MM.1S (cell line): ENCODE results near the gene DIO1.

ENCODE experiments used
- DNase-seq: peaks from one replicate; pipeline ENCODE4 v3.0.0-alpha.2; 2015
- H2AFZ ChIP-seq: fragments of 300-600 bp; sonication (generic); 2 replicates; pipeline ENCODE4 v1.6.0; 2016; ENCODE audit warnings: antibody characterized with exemption, low read length
- H3F3A ChIP-seq: fragments of 300-600 bp; sonication (generic); 2 replicates; pipeline ENCODE4 v1.6.1; 2016; ENCODE audit warnings: mild to moderate bottlenecking, antibody characterized with exemption, low read length, moderate library complexity, mixed read lengths; ENCODE audit not compliant: insufficient read depth
- H3K27ac ChIP-seq: fragments of 300-600 bp; sonication (generic); 2 replicates; pipeline ENCODE4 v1.5.1; 2016; ENCODE audit warnings: mild to moderate bottlenecking, low read length
- H3K27me3 ChIP-seq: fragments of 300-600 bp; sonication (generic); replicated peaks from 2 replicates; pipeline ENCODE4 v1.6.0; 2016; ENCODE audit warnings: low read length; ENCODE audit not compliant: insufficient read depth
- H3K36me3 ChIP-seq: fragments of 300-600 bp; sonication (generic); replicated peaks from 2 replicates; pipeline ENCODE4 v1.6.1; 2016; ENCODE audit warnings: mild to moderate bottlenecking, low read length, mixed read lengths; ENCODE audit not compliant: insufficient read depth
- H3K4me1 ChIP-seq: fragments of 300-600 bp; sonication (generic); 2 replicates; pipeline ENCODE4 v1.6.1; 2016; ENCODE audit warnings: low read length, mixed read lengths
- H3K4me2 ChIP-seq: fragments of 300-600 bp; sonication (generic); 2 replicates; pipeline ENCODE4 v1.6.0; 2016; ENCODE audit warnings: low read depth, low read length
- H3K4me3 ChIP-seq: fragments of 300-600 bp; sonication (generic); 2 replicates; pipeline ENCODE4 v1.5.1; 2016; ENCODE audit warnings: low read length, mixed read lengths
- H3K79me2 ChIP-seq: fragments of 300-600 bp; sonication (generic); 2 replicates; pipeline ENCODE4 v1.6.1; 2016; ENCODE audit warnings: mixed run types, low read length, mixed read lengths
- H3K9ac ChIP-seq: fragments of 300-600 bp; sonication (generic); 2 replicates; pipeline ENCODE4 v1.6.1; 2016; ENCODE audit warnings: low read length, mixed read lengths
- H3K9me2 ChIP-seq: fragments of 300-600 bp; sonication (generic); replicated peaks from 2 replicates; pipeline ENCODE4 v1.6.1; 2016; ENCODE audit warnings: mild to moderate bottlenecking, low read length, mixed read lengths; ENCODE audit not compliant: insufficient read depth
- H3K9me3 ChIP-seq: fragments of 300-600 bp; sonication (generic); replicated peaks from 2 replicates; pipeline ENCODE4 v1.6.1; 2016; ENCODE audit warnings: mild to moderate bottlenecking, low read length, mixed read lengths; ENCODE audit not compliant: insufficient read depth
- H4K20me1 ChIP-seq: fragments of 300-600 bp; sonication (generic); 2 replicates; pipeline ENCODE4 v1.6.1; 2016; ENCODE audit warnings: mild to moderate bottlenecking, low read length, moderate library complexity, mixed read lengths; ENCODE audit not compliant: insufficient read depth
- EZH2 ChIP-seq: fragments of 300-600 bp; sonication (generic); optimal IDR thresholded peaks from 2 replicates; pipeline ENCODE3; 2017; ENCODE audit warnings: low read depth, mild to moderate bottlenecking, antibody characterized with exemption, low read length, mixed read lengths
- EZH2phosphoT487 ChIP-seq: fragments of 300-600 bp; sonication (generic); IDR thresholded peaks from 2 replicates; pipeline ENCODE4 v1.6.1; 2018; ENCODE audit warnings: antibody characterized with exemption, low read length
- TF ChIP-seq, protein P1 (sequence below): fragments of 300-600 bp; sonication (generic); IDR thresholded peaks from 2 replicates; pipeline ENCODE4 v1.5.1; 2016; ENCODE audit warnings: antibody characterized with exemption, low read length, mixed read lengths

Gene DIO1

DNA sequence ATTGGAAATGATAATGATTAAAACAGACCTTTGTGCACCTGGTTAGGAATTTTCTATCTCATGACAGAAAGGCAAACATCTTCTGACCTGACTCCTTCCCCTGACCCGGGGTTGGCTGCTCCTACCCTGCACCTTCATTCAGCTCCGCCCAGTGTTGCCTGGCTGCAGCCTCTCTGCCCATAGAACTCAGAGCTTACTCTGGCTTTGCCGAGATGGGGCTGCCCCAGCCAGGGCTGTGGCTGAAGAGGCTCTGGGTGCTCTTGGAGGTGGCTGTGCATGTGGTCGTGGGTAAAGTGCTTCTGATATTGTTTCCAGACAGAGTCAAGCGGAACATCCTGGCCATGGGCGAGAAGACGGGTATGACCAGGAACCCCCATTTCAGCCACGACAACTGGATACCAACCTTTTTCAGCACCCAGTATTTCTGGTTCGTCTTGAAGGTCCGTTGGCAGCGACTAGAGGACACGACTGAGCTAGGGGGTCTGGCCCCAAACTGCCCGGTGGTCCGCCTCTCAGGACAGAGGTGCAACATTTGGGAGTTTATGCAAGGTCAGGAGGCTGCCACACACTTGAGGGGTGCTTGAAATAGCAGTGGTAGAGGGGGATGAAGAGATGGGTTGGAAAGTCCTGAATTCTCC, at the start of gene DIO1:
Gene DIO1 (plus strand): TSS at position 189 of the 638 bp plus-strand sequence. CDS start 24 bp downstream, at position 213.
- no peaks in the 10 kb centered on the region for H3K36me3 ChIP-seq
- no peak for DNase-seq
- peaks cover 5% of the 10 kb centered on the region for H3K79me2 ChIP-seq
- TF ChIP-seq, protein P1, sequence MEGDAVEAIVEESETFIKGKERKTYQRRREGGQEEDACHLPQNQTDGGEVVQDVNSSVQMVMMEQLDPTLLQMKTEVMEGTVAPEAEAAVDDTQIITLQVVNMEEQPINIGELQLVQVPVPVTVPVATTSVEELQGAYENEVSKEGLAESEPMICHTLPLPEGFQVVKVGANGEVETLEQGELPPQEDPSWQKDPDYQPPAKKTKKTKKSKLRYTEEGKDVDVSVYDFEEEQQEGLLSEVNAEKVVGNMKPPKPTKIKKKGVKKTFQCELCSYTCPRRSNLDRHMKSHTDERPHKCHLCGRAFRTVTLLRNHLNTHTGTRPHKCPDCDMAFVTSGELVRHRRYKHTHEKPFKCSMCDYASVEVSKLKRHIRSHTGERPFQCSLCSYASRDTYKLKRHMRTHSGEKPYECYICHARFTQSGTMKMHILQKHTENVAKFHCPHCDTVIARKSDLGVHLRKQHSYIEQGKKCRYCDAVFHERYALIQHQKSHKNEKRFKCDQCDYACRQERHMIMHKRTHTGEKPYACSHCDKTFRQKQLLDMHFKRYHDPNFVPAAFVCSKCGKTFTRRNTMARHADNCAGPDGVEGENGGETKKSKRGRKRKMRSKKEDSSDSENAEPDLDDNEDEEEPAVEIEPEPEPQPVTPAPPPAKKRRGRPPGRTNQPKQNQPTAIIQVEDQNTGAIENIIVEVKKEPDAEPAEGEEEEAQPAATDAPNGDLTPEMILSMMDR: no peak
- TF ChIP-seq EZH2phosphoT487 (no peak), EZH2 (no peak)
- no peaks in the 10 kb centered on the region for H3K9me3 ChIP-seq
- no peak within 1 kb of the TSS for H3K27ac ChIP-seq
- H3F3A ChIP-seq: peaks cover 11% of the 10 kb centered on the region
- no peak within 1 kb of the TSS for H3K9ac ChIP-seq
- H3K27me3 ChIP-seq: no peaks in the 10 kb centered on the region
- 0 out of 2 replicates have a peak within 1 kb of the TSS, but pooled peaks have one; percentile 34 for H2AFZ ChIP-seq
- peaks cover 11% of the 10 kb centered on the region; the same call in 1 of the 2 replicates for H3K4me1 ChIP-seq
- no peak within 1 kb of the TSS for H3K4me2 ChIP-seq
- no peaks in the 10 kb centered on the region for H3K9me2 ChIP-seq
- H3K4me3 ChIP-seq: no peak within 1 kb of the TSS
- no peaks in the 10 kb centered on the region for H4K20me1 ChIP-seq

- Histone ChIP-seq H3K9ac (no peak overlapping the region), H3K36me3 (no peaks in the 10 kb centered on the region), H3K79me2 (no peaks in the 10 kb centered on the region), H3K27ac (no peak overlapping the region), H3K27me3 (no peaks in the 10 kb centered on the region), H4K20me1 (no peaks in the 10 kb centered on the region), H3K4me2 (no peak overlapping the region), H3K4me1 (no peaks in the 10 kb centered on the region), H2AFZ (no peak overlapping the region), H3K9me2 (no peaks in the 10 kb centered on the region), H3F3A (no peaks in the 10 kb centered on the region), H3K4me3 (no peak overlapping the region), H3K9me3 (no peaks in the 10 kb centered on the region)
- DNase-seq: no peak
- TF ChIP-seq, protein P1: no peak
- no peak for TF ChIP-seq EZH2phosphoT487
- TF ChIP-seq EZH2: no peak
Measured at GRCh38 chr1:53847980-53848379, 46.0 kb upstream of the DIO1 start.

DNA sequence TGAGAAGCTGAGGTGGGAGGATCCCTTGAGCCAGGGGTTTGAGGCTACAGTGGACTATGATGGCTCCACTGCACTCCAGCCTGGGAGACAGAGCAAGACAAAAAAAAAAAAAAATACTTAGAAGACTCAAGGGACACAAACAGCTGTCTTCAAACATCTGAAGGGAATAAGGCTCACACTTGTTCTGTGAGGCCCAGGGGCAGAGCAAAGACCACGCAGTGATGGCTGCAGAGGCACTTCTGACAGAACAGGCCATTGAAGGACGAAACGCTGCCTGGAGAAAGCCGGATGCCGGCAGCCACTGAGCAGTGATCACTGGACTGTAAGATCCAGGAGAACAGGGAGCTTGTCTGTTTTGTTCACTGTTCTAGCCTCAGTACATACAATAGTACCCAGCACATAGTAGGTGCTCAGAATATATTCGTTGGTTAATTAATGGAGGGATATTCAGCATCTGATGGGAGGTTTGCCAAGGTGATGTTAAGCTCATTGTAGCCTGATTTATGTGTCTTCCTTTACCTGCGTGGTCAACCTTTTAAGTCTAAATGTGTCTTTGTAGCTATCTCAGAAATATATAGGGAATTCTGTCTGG, 43.8 kb upstream of the DIO1 start:
- H3K27ac ChIP-seq: no peak overlapping the region
- H4K20me1 ChIP-seq: no peaks in the 10 kb centered on the region
- H3F3A ChIP-seq: no peaks in the 10 kb centered on the region
- no peaks in the 10 kb centered on the region for H3K9me3 ChIP-seq
- H3K9ac ChIP-seq: no peak overlapping the region
- no peaks in the 10 kb centered on the region for H3K36me3 ChIP-seq
- no peak overlapping the region for H3K4me3 ChIP-seq
- DNase-seq: no peak
- TF ChIP-seq EZH2 (no peak), EZH2phosphoT487 (no peak)
- TF ChIP-seq, protein P1: no peak
- H2AFZ ChIP-seq: no peak overlapping the region
- H3K9me2 ChIP-seq: no peaks in the 10 kb centered on the region
- H3K27me3 ChIP-seq: no peaks in the 10 kb centered on the region
- no peaks in the 10 kb centered on the region for H3K4me1 ChIP-seq
- no peaks in the 10 kb centered on the region for H3K79me2 ChIP-seq
- H3K4me2 ChIP-seq: no peak overlapping the region
